NOMO-1 (cell line): Measurements from ENCODE around the gene NUBP1.
A peak's percentile ranks its signal among the peaks of the same experiment; 100 is the strongest.
"Not testable (repeated sequence)": the region's sequence is repeated elsewhere in the genome, so short reads cannot be mapped to it uniquely, and the experiment has no call there.

Source experiments
- DNase-seq, 2 experiments: peaks; one replicate each; lab custom pipeline; 2025; ENCODE audit not compliant: unreplicated experiment in 2 of 2; lab: John Stamatoyannopoulos, UW

Gene NUBP1

GRCh38 chr16:10750793-10751192 lies 7.2 kb downstream of the NUBP1 start:
- no peak for DNase-seq

- no peak for DNase-seq
Measured at GRCh38 chr16:10751291-10751697, 7.7 kb downstream of the NUBP1 start.

GRCh38 chr16:10752843-10753523 lies 9.3 kb downstream of the NUBP1 start:
- DNase-seq, result peak; percentile 86 to 99

- DNase-seq, result no peak
Measured at GRCh38 chr16:10753670-10754069, 10.0 kb downstream of the NUBP1 start.

- no peak for DNase-seq
Measured at GRCh38 chr16:10754941-10755340, 11.3 kb downstream of the NUBP1 start.

- no peak for DNase-seq
Measured at GRCh38 chr16:10756574-10756973, 12.9 kb downstream of the NUBP1 start.

GRCh38 chr16:10760858-10761257 lies 17.2 kb downstream of the NUBP1 start:
- DNase-seq, result no peak

GRCh38 chr16:10761373-10761772 lies 17.7 kb downstream of the NUBP1 start:
- DNase-seq, result peak in 1 of 2 experiments; percentile 14

GRCh38 chr16:10762336-10763016 lies 18.8 kb downstream of the NUBP1 start:
- DNase-seq, result no peak

- peak; percentile 86 for DNase-seq
Measured at GRCh38 chr16:10763456-10763855, 19.8 kb downstream of the NUBP1 start.

GRCh38 chr16:10765772-10766171 lies 22.1 kb downstream of the NUBP1 start:
- DNase-seq, result no peak

GRCh38 chr16:10767127-10767526 lies 23.5 kb downstream of the NUBP1 start:
- DNase-seq, result no peak

- DNase-seq, result no peak
Measured at GRCh38 chr16:10769381-10769780, 25.7 kb downstream of the NUBP1 start.

GRCh38 chr16:10770907-10771306 lies 27.3 kb downstream of the NUBP1 start:
- DNase-seq, result peak; percentile 94 to 98

GRCh38 chr16:10776280-10776679 lies 32.6 kb downstream of the NUBP1 start:
- no peak for DNase-seq

GRCh38 chr16:10776923-10777322 lies 33.3 kb downstream of the NUBP1 start:
- not testable (repeated sequence) for DNase-seq

GRCh38 chr16:10777356-10777755 lies 33.7 kb downstream of the NUBP1 start:
- no peak for DNase-seq

GRCh38 chr16:10779908-10780307 lies 36.3 kb downstream of the NUBP1 start:
- not testable (repeated sequence) for DNase-seq

GRCh38 chr16:10780628-10781027 lies 37.0 kb downstream of the NUBP1 start:
- DNase-seq, result no peak

GRCh38 chr16:10782628-10783027 lies 39.0 kb downstream of the NUBP1 start:
- DNase-seq, result no peak

GRCh38 chr16:10787304-10787703 lies 43.7 kb downstream of the NUBP1 start:
- DNase-seq, result no peak

GRCh38 chr16:10788630-10789029 lies 45.0 kb downstream of the NUBP1 start:
- DNase-seq, result not testable (repeated sequence)
